ENCODE measurements around the gene IL4I1. TPM values are rescaled to one million over a fixed set of nuclear protein-coding genes. Genes with fewer than 3 reads are reported as not detected.

The IL4I1 gene
- total RNA-seq, 4 donors from 2014 or later, result 0.34 to 0.50 TPM; not detected in 2

GRCh38 chr19:49895566-49896297 is 955 bp downstream of the IL4I1 start:
- H3K4me1 ChIP-seq, result peaks cover 10 to 20% (median 17%) of the 10 kb centered on the region in 4 donors
- no peak for DNase-seq (ENCODE audit: extremely low spot score)
- peaks cover 0 to 21% (median 3%) of the 10 kb centered on the region in 4 donors for H3K27me3 ChIP-seq
- WGBS, result 82% methylated on average over 9 of the region's 17 CpGs
- TF ChIP-seq POLR2A (IDR thresholded peaks at IDR 0.05; ENCODE audit: low read depth) (no peak), EP300 (IDR thresholded peaks at IDR 0.05) (no peak), POLR2AphosphoS5 (IDR thresholded peaks at IDR 0.05) (no peak), CTCF (IDR thresholded peaks at IDR 0.05) (no peak)
- H3K4me3 ChIP-seq, result no peak overlapping the region
- H3K9me3 ChIP-seq, result no peaks in the 10 kb centered on the region
- intact Hi-C loops (cut with DNase I), result no loop called here
- H3K36me3 ChIP-seq, result no peaks in the 10 kb centered on the region
- no peak overlapping the region for H3K27ac ChIP-seq (replicated peaks in 1 of 4)

GRCh38 chr19:49894879-49895565 is 1.7 kb downstream of the IL4I1 start:
- TF ChIP-seq EP300 (IDR thresholded peaks at IDR 0.05) (no peak), POLR2AphosphoS5 (IDR thresholded peaks at IDR 0.05) (no peak), CTCF (IDR thresholded peaks at IDR 0.05) (no peak), POLR2A (IDR thresholded peaks at IDR 0.05; ENCODE audit: low read depth) (no peak)
- Histone ChIP-seq H3K4me1 (peaks cover 16 to 27% (median 25%) of the 10 kb centered on the region in 4 donors), H3K9me3 (no peaks in the 10 kb centered on the region), H3K36me3 (no peaks in the 10 kb centered on the region), H3K4me3 (no peak overlapping the region), H3K27me3 (peaks cover 0 to 28% (median 8%) of the 10 kb centered on the region in 4 donors), H3K27ac (replicated peaks in 1 of 4) (no peak overlapping the region)
- no peak for DNase-seq (ENCODE audit: extremely low spot score)
- 79% methylated on average over 9 of the region's 17 CpGs for WGBS
- intact Hi-C loops (cut with DNase I), result no loop called here

GRCh38 chr19:49894011-49894664 is 2.5 kb downstream of the IL4I1 start:
- Histone ChIP-seq H3K27ac (replicated peaks in 1 of 4) (no peak overlapping the region), H3K4me3 (no peak overlapping the region), H3K36me3 (peaks cover 0 to 4% (median 0%) of the 10 kb centered on the region in 4 donors), H3K27me3 (peaks cover 0 to 36% (median 9%) of the 10 kb centered on the region in 4 donors), H3K9me3 (no peaks in the 10 kb centered on the region), H3K4me1 (peaks cover 19 to 33% (median 31%) of the 10 kb centered on the region in 4 donors)
- intact Hi-C loops (cut with DNase I), result no loop called here
- no peak for DNase-seq (ENCODE audit: extremely low spot score)
- 94% methylated on average over 18 of the region's 18 CpGs for WGBS
- TF ChIP-seq POLR2AphosphoS5 (IDR thresholded peaks at IDR 0.05) (no peak), POLR2A (IDR thresholded peaks at IDR 0.05; ENCODE audit: low read depth) (no peak), CTCF (IDR thresholded peaks at IDR 0.05) (no peak), EP300 (IDR thresholded peaks at IDR 0.05) (no peak)

GRCh38 chr19:49892716-49893115 is 4.0 kb downstream of the IL4I1 start:
- Histone ChIP-seq H3K4me1 (peaks cover 17 to 32% (median 26%) of the 10 kb centered on the region in 4 donors), H3K9me3 (no peaks in the 10 kb centered on the region), H3K27me3 (peaks cover 0 to 37% (median 9%) of the 10 kb centered on the region in 4 donors), H3K4me3 (no peak overlapping the region), H3K27ac (replicated peaks in 1 of 4) (no peak overlapping the region), H3K36me3 (peaks cover 4 to 19% (median 10%) of the 10 kb centered on the region in 4 donors)
- DNase-seq (ENCODE audit: extremely low spot score), result no peak
- TF ChIP-seq EP300 (IDR thresholded peaks at IDR 0.05) (no peak), POLR2A (IDR thresholded peaks at IDR 0.05; ENCODE audit: low read depth) (no peak), CTCF (IDR thresholded peaks at IDR 0.05) (no peak), POLR2AphosphoS5 (IDR thresholded peaks at IDR 0.05) (no peak)
- 93% methylated on average over 1 of the region's 1 CpG for whole genome bisulfite sequencing
- intact Hi-C loops (cut with DNase I), result no loop called here

All from esophagus muscularis mucosa (tissue), 4 donors.